ENCODE data around the gene XRCC6. TPM values are rescaled to one million over a fixed set of nuclear protein-coding genes. Genes with fewer than 3 reads are reported as not detected.
A peak's percentile ranks its signal among the peaks of the same experiment; 100 is the strongest.

The XRCC6 gene
- total and polyA plus RNA-seq, 2 of the 13 experiments (the other 11 are each of a cell fraction or from before 2014, with no cell fraction given) = 124 to 625 TPM

DNA sequence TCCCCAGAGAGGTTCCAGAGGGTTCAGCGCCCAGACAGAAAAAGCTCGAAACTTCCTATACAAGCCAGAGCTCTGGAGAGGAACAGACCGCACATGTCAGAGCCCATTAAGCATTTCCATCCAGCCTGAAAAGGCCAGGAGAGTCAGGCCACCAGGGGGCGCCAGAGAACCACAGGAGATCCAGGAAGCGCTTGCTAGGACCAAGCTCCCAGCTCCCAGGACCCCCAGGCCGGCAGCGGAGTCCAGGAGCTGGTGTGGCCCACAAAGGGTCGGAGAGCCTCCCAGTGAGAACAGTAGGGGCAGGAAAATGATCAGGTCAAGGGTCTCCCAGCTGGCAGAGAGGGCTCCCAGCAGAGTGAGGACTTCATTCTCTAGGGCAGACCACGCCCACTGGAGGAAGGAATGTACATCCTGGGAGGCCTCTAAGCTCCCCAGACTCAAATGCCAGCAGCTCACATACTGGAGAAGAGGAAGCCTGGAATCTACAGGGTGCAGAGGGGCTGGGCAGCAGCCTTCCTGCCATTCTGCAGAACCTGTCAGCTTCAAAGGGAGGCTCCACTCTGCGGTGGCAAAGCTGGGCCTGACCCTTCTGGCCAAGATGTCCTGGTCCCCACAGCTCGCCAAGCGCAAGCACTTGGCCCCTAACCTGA, 76.2 kb downstream of the XRCC6 start (continued):
- TF ChIP-seq, protein P1, sequence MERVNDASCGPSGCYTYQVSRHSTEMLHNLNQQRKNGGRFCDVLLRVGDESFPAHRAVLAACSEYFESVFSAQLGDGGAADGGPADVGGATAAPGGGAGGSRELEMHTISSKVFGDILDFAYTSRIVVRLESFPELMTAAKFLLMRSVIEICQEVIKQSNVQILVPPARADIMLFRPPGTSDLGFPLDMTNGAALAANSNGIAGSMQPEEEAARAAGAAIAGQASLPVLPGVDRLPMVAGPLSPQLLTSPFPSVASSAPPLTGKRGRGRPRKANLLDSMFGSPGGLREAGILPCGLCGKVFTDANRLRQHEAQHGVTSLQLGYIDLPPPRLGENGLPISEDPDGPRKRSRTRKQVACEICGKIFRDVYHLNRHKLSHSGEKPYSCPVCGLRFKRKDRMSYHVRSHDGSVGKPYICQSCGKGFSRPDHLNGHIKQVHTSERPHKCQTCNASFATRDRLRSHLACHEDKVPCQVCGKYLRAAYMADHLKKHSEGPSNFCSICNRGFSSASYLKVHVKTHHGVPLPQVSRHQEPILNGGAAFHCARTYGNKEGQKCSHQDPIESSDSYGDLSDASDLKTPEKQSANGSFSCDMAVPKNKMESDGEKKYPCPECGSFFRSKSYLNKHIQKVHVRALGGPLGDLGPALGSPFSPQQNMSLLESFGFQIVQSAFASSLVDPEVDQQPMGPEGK (CRISPR knock-in tag; IDR thresholded peaks at IDR 0.05) = peak; percentile 30; the same call in 1 of the 2 replicates
- TF ChIP-seq ZNF781 (CRISPR knock-in tag; IDR thresholded peaks at IDR 0.05; ENCODE audit: borderline replicate concordance, not compliant biosample characterization) (peak; percentile 58), ZNF768 (CRISPR knock-in tag; IDR thresholded peaks at IDR 0.05) (0 out of 2 replicates have a peak, but pooled peaks have one; percentile 14), KDM3A (CRISPR knock-in tag; IDR thresholded peaks at IDR 0.05; ENCODE audit: low read depth) (peak; percentile 64; the same call in 1 of the 2 replicates), ZNF552 (CRISPR knock-in tag; IDR thresholded peaks at IDR 0.05; ENCODE audit: borderline replicate concordance) (no peak), ZNF737 (CRISPR knock-in tag; IDR thresholded peaks at IDR 0.05; ENCODE audit: borderline replicate concordance) (0 out of 2 replicates have a peak, but pooled peaks have one; percentile 16), KLF12 (CRISPR knock-in tag; IDR thresholded peaks at IDR 0.05; ENCODE audit: borderline replicate concordance) (peak; percentile 64; the same call in 1 of the 2 replicates), ZNF747 (CRISPR knock-in tag; IDR thresholded peaks at IDR 0.05; ENCODE audit: borderline replicate concordance) (0 out of 2 replicates have a peak, but pooled peaks have one; percentile 31), POLR2AphosphoS5 (IDR thresholded peaks at IDR 0.05; ENCODE audit: low read depth, low read length) (0 out of 2 replicates have a peak, but pooled peaks have one; percentile 23), NFRKB (IDR thresholded peaks at IDR 0.05) (no peak)
- TF ChIP-seq, protein P2, sequence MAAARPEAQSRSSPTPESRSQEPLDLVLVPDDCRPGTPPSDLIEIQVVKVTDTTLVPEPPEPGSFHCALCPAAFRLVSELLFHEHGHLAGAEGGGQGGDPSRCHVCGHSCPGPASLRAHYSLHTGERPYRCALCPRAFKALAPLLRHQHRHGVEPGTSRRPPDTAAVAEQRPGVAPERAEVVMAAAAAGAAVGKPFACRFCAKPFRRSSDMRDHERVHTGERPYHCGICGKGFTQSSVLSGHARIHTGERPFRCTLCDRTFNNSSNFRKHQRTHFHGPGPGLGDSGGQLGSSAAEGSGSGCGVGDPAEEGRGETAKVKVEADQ (CRISPR knock-in tag; IDR thresholded peaks at IDR 0.05; ENCODE audit: borderline replicate concordance) = no peak
- TF ChIP-seq, protein P3, sequence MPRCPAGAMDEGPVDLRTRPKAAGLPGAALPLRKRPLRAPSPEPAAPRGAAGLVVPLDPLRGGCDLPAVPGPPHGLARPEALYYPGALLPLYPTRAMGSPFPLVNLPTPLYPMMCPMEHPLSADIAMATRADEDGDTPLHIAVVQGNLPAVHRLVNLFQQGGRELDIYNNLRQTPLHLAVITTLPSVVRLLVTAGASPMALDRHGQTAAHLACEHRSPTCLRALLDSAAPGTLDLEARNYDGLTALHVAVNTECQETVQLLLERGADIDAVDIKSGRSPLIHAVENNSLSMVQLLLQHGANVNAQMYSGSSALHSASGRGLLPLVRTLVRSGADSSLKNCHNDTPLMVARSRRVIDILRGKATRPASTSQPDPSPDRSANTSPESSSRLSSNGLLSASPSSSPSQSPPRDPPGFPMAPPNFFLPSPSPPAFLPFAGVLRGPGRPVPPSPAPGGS (CRISPR knock-in tag; IDR thresholded peaks at IDR 0.05) = peak; percentile 60; the same call in 1 of the 2 replicates
- TF ChIP-seq, protein P4, sequence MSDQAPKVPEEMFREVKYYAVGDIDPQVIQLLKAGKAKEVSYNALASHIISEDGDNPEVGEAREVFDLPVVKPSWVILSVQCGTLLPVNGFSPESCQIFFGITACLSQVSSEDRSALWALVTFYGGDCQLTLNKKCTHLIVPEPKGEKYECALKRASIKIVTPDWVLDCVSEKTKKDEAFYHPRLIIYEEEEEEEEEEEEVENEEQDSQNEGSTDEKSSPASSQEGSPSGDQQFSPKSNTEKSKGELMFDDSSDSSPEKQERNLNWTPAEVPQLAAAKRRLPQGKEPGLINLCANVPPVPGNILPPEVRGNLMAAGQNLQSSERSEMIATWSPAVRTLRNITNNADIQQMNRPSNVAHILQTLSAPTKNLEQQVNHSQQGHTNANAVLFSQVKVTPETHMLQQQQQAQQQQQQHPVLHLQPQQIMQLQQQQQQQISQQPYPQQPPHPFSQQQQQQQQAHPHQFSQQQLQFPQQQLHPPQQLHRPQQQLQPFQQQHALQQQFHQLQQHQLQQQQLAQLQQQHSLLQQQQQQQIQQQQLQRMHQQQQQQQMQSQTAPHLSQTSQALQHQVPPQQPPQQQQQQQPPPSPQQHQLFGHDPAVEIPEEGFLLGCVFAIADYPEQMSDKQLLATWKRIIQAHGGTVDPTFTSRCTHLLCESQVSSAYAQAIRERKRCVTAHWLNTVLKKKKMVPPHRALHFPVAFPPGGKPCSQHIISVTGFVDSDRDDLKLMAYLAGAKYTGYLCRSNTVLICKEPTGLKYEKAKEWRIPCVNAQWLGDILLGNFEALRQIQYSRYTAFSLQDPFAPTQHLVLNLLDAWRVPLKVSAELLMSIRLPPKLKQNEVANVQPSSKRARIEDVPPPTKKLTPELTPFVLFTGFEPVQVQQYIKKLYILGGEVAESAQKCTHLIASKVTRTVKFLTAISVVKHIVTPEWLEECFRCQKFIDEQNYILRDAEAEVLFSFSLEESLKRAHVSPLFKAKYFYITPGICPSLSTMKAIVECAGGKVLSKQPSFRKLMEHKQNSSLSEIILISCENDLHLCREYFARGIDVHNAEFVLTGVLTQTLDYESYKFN (CRISPR knock-in tag; conservative IDR thresholded peaks at IDR 0.05) = 0 out of 2 replicates have a peak, but pooled peaks have one; percentile 18
- TF ChIP-seq, protein P5, sequence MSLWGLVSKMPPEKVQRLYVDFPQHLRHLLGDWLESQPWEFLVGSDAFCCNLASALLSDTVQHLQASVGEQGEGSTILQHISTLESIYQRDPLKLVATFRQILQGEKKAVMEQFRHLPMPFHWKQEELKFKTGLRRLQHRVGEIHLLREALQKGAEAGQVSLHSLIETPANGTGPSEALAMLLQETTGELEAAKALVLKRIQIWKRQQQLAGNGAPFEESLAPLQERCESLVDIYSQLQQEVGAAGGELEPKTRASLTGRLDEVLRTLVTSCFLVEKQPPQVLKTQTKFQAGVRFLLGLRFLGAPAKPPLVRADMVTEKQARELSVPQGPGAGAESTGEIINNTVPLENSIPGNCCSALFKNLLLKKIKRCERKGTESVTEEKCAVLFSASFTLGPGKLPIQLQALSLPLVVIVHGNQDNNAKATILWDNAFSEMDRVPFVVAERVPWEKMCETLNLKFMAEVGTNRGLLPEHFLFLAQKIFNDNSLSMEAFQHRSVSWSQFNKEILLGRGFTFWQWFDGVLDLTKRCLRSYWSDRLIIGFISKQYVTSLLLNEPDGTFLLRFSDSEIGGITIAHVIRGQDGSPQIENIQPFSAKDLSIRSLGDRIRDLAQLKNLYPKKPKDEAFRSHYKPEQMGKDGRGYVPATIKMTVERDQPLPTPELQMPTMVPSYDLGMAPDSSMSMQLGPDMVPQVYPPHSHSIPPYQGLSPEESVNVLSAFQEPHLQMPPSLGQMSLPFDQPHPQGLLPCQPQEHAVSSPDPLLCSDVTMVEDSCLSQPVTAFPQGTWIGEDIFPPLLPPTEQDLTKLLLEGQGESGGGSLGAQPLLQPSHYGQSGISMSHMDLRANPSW (CRISPR knock-in tag; IDR thresholded peaks at IDR 0.05; ENCODE audit: borderline replicate concordance) = no peak
- TF ChIP-seq, protein P6, sequence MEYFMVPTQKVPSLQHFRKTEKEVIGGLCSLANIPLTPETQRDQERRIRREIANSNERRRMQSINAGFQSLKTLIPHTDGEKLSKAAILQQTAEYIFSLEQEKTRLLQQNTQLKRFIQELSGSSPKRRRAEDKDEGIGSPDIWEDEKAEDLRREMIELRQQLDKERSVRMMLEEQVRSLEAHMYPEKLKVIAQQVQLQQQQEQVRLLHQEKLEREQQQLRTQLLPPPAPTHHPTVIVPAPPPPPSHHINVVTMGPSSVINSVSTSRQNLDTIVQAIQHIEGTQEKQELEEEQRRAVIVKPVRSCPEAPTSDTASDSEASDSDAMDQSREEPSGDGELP (IDR thresholded peaks at IDR 0.05; ENCODE audit: borderline replicate concordance, low read depth) = peak; percentile 73; the same call in 1 of the 2 replicates
